ENCODE data around the gene MARCHF6. TPM values are rescaled to one million over a fixed set of nuclear protein-coding genes. Genes with fewer than 3 reads are reported as not detected.

Gene MARCHF6
- total and polyA plus RNA-seq, 9 donors = 59.0 to 225 (median 146) TPM

DNA sequence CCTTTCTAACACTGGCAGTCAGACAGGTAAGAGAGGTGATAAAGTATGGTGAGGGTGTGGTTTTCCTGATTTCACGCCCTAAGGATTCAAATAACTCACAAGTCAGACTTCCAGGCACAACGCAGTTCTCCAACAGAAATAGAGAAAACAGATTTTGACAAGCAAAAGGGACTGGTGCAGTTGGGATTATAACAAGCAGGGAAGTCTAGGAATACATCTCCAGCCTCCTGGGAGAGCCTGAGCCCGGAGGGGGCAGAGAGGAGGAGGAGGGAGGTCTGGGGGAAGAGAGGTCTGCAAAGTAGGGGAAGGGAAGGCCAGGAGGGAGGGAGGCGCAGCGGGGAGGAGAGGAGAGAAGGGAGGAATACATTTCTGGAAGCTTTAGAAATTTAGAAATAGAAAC is 47.4 kb upstream of the MARCHF6 start:
- intact Hi-C loops (cut with DNase I) = no loop called here
- TF ChIP-seq, protein P1, sequence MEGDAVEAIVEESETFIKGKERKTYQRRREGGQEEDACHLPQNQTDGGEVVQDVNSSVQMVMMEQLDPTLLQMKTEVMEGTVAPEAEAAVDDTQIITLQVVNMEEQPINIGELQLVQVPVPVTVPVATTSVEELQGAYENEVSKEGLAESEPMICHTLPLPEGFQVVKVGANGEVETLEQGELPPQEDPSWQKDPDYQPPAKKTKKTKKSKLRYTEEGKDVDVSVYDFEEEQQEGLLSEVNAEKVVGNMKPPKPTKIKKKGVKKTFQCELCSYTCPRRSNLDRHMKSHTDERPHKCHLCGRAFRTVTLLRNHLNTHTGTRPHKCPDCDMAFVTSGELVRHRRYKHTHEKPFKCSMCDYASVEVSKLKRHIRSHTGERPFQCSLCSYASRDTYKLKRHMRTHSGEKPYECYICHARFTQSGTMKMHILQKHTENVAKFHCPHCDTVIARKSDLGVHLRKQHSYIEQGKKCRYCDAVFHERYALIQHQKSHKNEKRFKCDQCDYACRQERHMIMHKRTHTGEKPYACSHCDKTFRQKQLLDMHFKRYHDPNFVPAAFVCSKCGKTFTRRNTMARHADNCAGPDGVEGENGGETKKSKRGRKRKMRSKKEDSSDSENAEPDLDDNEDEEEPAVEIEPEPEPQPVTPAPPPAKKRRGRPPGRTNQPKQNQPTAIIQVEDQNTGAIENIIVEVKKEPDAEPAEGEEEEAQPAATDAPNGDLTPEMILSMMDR (IDR thresholded peaks at IDR 0.05) = no peak
- TF ChIP-seq EP300 (IDR thresholded peaks at IDR 0.05) (no peak), POLR2A (IDR thresholded peaks at IDR 0.05) (no peak)
- peaks cover 11% of the 10 kb centered on the region for H3K4me1 ChIP-seq (ENCODE audit: insufficient read depth)
- H3K9me3 ChIP-seq = no peaks in the 10 kb centered on the region
- no peaks in the 10 kb centered on the region for H3K36me3 ChIP-seq
- H3K4me3 ChIP-seq = peak overlapping the region; percentile 61
- 55 to 63% (median 62%) methylated on average over 5 of the region's 5 CpGs for WGBS, 3 donors
- H3K27me3 ChIP-seq = no peaks in the 10 kb centered on the region
- no peak for DNase-seq
- H3K27ac ChIP-seq = no peak overlapping the region

DNA sequence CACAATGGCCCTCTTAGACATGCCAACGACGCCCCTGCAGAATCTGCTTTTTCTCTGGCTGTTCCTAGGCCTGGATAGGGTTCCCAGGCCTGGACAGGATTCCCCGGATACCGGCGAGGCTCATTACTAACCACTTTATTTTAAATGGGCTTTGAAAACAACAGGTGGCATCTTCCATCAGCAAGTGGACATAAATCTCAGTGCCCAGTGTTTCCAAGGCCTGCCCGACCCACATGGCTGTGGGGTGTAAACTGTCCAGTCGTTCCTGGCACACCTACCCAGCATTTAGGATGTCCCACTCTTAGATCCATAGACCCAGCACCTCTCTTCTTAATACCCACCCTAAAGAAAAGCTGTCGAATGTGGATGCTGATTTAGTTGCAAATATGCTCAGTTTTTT is 46.7 kb upstream of the MARCHF6 start:
- H3K9me3 ChIP-seq = no peaks in the 10 kb centered on the region
- DNase-seq = no peak
- TF ChIP-seq, protein P1 (IDR thresholded peaks at IDR 0.05) = no peak
- TF ChIP-seq POLR2A (IDR thresholded peaks at IDR 0.05) (no peak), EP300 (IDR thresholded peaks at IDR 0.05) (no peak)
- intact Hi-C loops (cut with DNase I) = no loop called here
- WGBS, 3 donors = 17 to 22% (median 20%) methylated on average over 8 of the region's 8 CpGs
- H3K36me3 ChIP-seq = no peaks in the 10 kb centered on the region
- peaks cover 12% of the 10 kb centered on the region for H3K4me1 ChIP-seq (ENCODE audit: insufficient read depth)
- H3K27me3 ChIP-seq = no peaks in the 10 kb centered on the region
- H3K27ac ChIP-seq = peak overlapping the region in 1 of 2 donors; percentile 78
- peak overlapping the region; percentile 61 for H3K4me3 ChIP-seq

DNA sequence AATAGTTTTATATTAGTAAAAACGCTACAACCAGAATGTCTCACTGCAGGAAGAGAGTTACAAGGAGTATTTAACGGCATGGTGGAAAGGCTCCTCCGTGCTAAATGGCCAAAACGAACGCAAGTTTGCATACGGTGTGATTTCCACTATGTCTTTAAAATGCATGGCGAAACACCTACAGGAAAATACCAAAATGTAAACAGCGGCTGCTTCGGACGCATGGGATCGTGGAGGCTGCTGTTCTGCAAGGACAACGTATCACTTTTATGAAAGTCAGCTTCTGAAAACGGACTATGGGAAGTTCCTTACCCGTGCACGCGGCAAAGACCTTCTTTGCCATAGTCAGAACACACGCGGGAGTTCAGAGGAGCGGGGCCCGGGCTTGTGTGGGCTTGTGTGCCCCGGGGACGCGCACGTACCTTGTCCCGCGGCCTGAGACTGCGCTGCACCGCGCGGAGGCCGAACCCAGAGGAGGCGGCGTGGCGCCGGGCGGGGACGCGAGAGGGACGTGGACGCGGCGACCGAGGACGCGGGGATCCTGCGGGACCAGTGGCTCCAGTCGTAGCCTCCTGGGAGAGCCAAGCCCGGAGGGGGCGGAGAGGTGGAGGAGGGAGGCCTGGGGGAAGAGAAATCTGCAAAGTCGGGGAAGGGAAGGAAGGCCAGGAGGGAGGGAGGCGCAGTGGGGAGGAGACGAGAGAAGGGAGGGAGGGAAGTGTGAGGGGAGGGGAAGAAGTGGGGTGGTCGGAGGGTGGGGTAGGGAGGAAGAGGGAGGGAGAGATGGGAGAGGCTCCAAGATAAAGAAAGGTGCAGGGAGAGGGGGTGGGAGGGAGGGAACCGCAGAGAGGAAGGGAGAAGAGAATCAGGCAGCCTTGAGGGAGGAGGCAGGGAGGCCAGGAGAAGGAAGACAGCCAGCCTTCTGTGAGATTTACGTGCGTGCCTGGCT is 46.0 kb upstream of the MARCHF6 start, which contains the start of gene CMBL:
Gene CMBL (minus strand): TSS at position 697 of the 943 bp plus-strand sequence. CDS start 17,140 bp downstream, outside the sequence.
- peak within 1 kb of the TSS; percentile 61 for H3K4me3 ChIP-seq
- no peaks in the 10 kb centered on the region for H3K36me3 ChIP-seq
- intact Hi-C loops (cut with DNase I) = no loop called here
- H3K4me1 ChIP-seq (ENCODE audit: insufficient read depth) = peaks cover 12% of the 10 kb centered on the region
- peak; percentile 41 to 67 (median 63) for DNase-seq
- H3K9me3 ChIP-seq = no peaks in the 10 kb centered on the region
- TF ChIP-seq, protein P1 (IDR thresholded peaks at IDR 0.05) = no peak
- no peak for TF ChIP-seq EP300 (IDR thresholded peaks at IDR 0.05)
- TF ChIP-seq POLR2A (IDR thresholded peaks at IDR 0.05) = no peak
- WGBS, 3 donors = 1% methylated on average over 54 to 56 of the region's 56 CpGs
- peak within 1 kb of the TSS; percentile 77 to 78 for H3K27ac ChIP-seq
- no peaks in the 10 kb centered on the region for H3K27me3 ChIP-seq

DNA sequence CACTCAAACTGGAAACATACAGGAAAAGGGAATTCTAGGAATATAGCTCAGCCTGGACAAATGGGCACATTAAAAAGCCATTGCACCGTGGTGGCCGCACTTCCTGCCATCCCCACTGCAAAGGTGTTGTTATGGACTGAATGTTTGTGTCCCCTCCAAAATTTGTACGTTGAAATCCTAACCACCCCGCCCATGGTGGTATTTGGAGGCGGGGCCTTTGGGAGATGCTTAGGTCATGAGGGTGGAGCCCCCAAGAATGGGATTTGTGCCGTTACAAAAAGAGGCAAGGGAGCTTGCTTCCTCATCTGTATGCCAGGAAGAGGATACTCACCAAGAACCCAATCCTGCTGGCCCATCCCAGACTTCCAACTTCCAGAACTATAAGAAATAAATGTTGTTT is 44.7 kb upstream of the MARCHF6 start:
- no peaks in the 10 kb centered on the region for H3K27me3 ChIP-seq
- no peak for TF ChIP-seq EP300 (IDR thresholded peaks at IDR 0.05)
- no peak for TF ChIP-seq POLR2A (IDR thresholded peaks at IDR 0.05)
- TF ChIP-seq, protein P1 (IDR thresholded peaks at IDR 0.05) = no peak
- no peak for DNase-seq
- H3K4me1 ChIP-seq (ENCODE audit: insufficient read depth) = peaks cover 12% of the 10 kb centered on the region
- intact Hi-C loops (cut with DNase I) = no loop called here
- 72 to 83% (median 83%) methylated on average over 6 of the region's 6 CpGs for WGBS, 3 donors
- H3K9me3 ChIP-seq = no peaks in the 10 kb centered on the region
- no peak overlapping the region for H3K4me3 ChIP-seq
- H3K36me3 ChIP-seq = no peaks in the 10 kb centered on the region
- no peak overlapping the region for H3K27ac ChIP-seq
